DND-41 (cell line): ENCODE measurements around the gene FUBP1.

ENCODE experiments used
- EZH2 ChIP-seq: IDR thresholded peaks from 3 replicates; pipeline ENCODE4 v1.6.1; 2012; ENCODE audit warnings: borderline replicate concordance, low read depth, mild to moderate bottlenecking, moderate library complexity, low read length, inconsistent platforms; ENCODE audit not compliant: severe bottlenecking
- TF ChIP-seq, protein P1 (sequence below): IDR thresholded peaks from 2 replicates; pipeline ENCODE4 v1.5.1; 2012; ENCODE audit warnings: borderline replicate concordance, low read length, moderate library complexity, mild to moderate bottlenecking; ENCODE audit not compliant: poor library complexity, severe bottlenecking; ENCODE audit errors: extremely low read depth

DNA sequence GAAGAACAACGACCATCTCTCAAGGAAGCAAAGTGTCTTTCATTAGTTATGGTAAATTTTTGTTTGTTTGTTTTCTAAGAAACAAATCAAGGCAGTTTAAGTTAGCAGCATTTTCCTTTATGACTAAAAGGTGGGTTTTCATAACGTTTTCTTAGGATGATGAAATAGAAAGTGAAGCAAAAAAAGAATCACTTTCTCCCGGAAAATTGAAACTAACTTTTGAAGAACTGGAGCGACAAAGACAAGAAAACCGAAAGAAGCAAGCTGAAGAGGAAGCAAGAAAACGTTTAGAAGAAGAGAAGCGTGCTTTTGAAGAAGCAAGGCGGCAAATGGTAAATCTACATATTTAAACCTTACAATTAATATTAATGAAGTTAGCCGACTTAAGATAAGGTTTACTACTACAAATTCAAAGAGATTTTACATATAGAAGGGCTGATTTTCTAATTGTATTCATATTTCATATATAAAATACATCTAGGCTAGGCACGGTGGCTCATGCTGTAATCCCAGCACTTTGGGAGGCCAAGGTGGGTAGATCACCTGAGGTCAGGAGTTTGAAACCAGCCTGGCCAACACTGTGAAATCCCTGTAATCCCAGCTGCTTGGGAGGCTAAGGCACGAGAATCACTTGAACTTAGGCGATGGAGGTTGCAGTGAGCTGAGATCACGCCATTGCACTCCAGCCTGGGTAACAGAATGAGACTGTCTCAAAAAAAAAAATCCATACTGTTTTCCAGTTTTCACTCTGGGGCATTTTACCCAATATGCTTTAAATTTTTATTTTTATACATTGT is 52.1 kb downstream of the FUBP1 start:
- TF ChIP-seq, protein P1, sequence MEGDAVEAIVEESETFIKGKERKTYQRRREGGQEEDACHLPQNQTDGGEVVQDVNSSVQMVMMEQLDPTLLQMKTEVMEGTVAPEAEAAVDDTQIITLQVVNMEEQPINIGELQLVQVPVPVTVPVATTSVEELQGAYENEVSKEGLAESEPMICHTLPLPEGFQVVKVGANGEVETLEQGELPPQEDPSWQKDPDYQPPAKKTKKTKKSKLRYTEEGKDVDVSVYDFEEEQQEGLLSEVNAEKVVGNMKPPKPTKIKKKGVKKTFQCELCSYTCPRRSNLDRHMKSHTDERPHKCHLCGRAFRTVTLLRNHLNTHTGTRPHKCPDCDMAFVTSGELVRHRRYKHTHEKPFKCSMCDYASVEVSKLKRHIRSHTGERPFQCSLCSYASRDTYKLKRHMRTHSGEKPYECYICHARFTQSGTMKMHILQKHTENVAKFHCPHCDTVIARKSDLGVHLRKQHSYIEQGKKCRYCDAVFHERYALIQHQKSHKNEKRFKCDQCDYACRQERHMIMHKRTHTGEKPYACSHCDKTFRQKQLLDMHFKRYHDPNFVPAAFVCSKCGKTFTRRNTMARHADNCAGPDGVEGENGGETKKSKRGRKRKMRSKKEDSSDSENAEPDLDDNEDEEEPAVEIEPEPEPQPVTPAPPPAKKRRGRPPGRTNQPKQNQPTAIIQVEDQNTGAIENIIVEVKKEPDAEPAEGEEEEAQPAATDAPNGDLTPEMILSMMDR, result no peak
- no peak for TF ChIP-seq EZH2
